Neural progenitor cell (in vitro differentiated cells): Measurements from ENCODE around the gene ATP6V1B1.

Experiments
- EZH2 ChIP-seq: fragments of 200-600 bp; sonication (generic); IDR thresholded peaks from 2 replicates; pipeline ENCODE4 v1.6.1; 2017; ENCODE audit warnings: antibody characterized with exemption, mild to moderate bottlenecking, moderate library complexity
- EZH2phosphoT487 ChIP-seq: fragments of 200-600 bp; sonication (generic); IDR thresholded peaks from 2 replicates; pipeline ENCODE4 v1.6.1; 2017; ENCODE audit warnings: antibody characterized with exemption
- TF ChIP-seq, protein P1 (sequence below): fragments of 200-600 bp; sonication (generic); IDR thresholded peaks from 2 replicates; pipeline ENCODE4 v1.5.1; 2017; ENCODE audit warnings: antibody characterized with exemption, mild to moderate bottlenecking

DNA sequence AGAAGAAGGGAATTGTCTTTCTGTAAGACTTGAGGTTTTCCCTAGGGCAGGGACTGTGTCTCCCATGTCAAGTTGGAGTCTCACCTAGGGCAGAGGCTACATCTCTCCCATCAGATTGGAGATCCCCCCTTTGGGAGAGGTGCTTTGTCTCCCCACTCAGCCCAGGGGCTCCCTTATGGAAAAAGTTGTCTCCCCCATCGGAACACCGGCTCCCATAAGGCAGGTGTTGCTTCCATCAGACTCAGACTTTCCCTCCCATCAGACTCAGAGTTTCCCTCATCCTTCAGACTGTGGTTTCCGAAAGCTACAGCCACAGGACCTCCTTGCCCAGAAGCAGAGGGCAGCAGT is 48.5 kb downstream of the ATP6V1B1 start:
- TF ChIP-seq, protein P1, sequence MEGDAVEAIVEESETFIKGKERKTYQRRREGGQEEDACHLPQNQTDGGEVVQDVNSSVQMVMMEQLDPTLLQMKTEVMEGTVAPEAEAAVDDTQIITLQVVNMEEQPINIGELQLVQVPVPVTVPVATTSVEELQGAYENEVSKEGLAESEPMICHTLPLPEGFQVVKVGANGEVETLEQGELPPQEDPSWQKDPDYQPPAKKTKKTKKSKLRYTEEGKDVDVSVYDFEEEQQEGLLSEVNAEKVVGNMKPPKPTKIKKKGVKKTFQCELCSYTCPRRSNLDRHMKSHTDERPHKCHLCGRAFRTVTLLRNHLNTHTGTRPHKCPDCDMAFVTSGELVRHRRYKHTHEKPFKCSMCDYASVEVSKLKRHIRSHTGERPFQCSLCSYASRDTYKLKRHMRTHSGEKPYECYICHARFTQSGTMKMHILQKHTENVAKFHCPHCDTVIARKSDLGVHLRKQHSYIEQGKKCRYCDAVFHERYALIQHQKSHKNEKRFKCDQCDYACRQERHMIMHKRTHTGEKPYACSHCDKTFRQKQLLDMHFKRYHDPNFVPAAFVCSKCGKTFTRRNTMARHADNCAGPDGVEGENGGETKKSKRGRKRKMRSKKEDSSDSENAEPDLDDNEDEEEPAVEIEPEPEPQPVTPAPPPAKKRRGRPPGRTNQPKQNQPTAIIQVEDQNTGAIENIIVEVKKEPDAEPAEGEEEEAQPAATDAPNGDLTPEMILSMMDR = no peak
- no peak for TF ChIP-seq EZH2
- no peak for TF ChIP-seq EZH2phosphoT487
